ENCODE results near the gene CCR2.
"Not testable (repeated sequence)": the region's sequence is repeated elsewhere in the genome, so short reads cannot be mapped to it uniquely, and the experiment has no call there.

The CCR2 gene

GRCh38 chr3:46353647-46354410 lies at the start of gene CCR2:
TSS of gene CCR2 (plus strand) at chr3:46354111. CDS start at chr3:46357528, 3,417 bp downstream.
- DNase-seq, result no peak

GRCh38 chr3:46304739-46305138 lies 49.2 kb upstream of the CCR2 start:
- DNase-seq, result no peak

- DNase-seq, result no peak
These were observed 40.9 kb upstream of the CCR2 start for GRCh38 chr3:46312991-46313390.

- DNase-seq, result no peak
These were observed 39.4 kb upstream of the CCR2 start for GRCh38 chr3:46314517-46314916.

GRCh38 chr3:46316206-46316605 lies 37.7 kb upstream of the CCR2 start:
- DNase-seq, result no peak

- no peak for DNase-seq
These were observed 35.5 kb upstream of the CCR2 start for GRCh38 chr3:46318207-46318927.

- no peak for DNase-seq
These were observed 32.3 kb upstream of the CCR2 start for GRCh38 chr3:46321461-46322104.

GRCh38 chr3:46324036-46324435 lies 29.9 kb upstream of the CCR2 start:
- DNase-seq, result no peak

- DNase-seq, result no peak
These were observed 28.1 kb upstream of the CCR2 start for GRCh38 chr3:46325645-46326300.

- not testable (repeated sequence) for DNase-seq
These were observed 23.2 kb upstream of the CCR2 start for GRCh38 chr3:46330676-46331075.

GRCh38 chr3:46334741-46335478 lies 19.0 kb upstream of the CCR2 start:
- DNase-seq, result no peak

GRCh38 chr3:46335541-46335940 lies 18.4 kb upstream of the CCR2 start:
- DNase-seq, result no peak

GRCh38 chr3:46337911-46338310 lies 16.0 kb upstream of the CCR2 start:
- no peak for DNase-seq

- DNase-seq, result no peak
These were observed 15.1 kb upstream of the CCR2 start for GRCh38 chr3:46338840-46339239.

- DNase-seq, result no peak
These were observed 9.4 kb upstream of the CCR2 start for GRCh38 chr3:46344476-46344875.

GRCh38 chr3:46348823-46349482 lies 5.0 kb upstream of the CCR2 start:
- no peak for DNase-seq

- DNase-seq, result no peak
These were observed 4.2 kb upstream of the CCR2 start for GRCh38 chr3:46349484-46350261.

- DNase-seq, result no peak
These were observed 3.7 kb upstream of the CCR2 start for GRCh38 chr3:46350262-46350565.

GRCh38 chr3:46351646-46352045 lies 2.3 kb upstream of the CCR2 start:
- DNase-seq, result no peak

GRCh38 chr3:46353090-46353489 lies 821 bp upstream of the CCR2 start:
- no peak for DNase-seq

GRCh38 chr3:46354478-46354877 lies 567 bp downstream of the CCR2 start:
- DNase-seq, result no peak
